Measurements from ENCODE around the gene ADARB2. TPM values are rescaled to one million over a fixed set of nuclear protein-coding genes. Genes with fewer than 3 reads are reported as not detected.

ADARB2 gene
- total RNA-seq, 4 donors from 2014 or later: 2.0 to 9.9 (median 5.1) TPM

DNA sequence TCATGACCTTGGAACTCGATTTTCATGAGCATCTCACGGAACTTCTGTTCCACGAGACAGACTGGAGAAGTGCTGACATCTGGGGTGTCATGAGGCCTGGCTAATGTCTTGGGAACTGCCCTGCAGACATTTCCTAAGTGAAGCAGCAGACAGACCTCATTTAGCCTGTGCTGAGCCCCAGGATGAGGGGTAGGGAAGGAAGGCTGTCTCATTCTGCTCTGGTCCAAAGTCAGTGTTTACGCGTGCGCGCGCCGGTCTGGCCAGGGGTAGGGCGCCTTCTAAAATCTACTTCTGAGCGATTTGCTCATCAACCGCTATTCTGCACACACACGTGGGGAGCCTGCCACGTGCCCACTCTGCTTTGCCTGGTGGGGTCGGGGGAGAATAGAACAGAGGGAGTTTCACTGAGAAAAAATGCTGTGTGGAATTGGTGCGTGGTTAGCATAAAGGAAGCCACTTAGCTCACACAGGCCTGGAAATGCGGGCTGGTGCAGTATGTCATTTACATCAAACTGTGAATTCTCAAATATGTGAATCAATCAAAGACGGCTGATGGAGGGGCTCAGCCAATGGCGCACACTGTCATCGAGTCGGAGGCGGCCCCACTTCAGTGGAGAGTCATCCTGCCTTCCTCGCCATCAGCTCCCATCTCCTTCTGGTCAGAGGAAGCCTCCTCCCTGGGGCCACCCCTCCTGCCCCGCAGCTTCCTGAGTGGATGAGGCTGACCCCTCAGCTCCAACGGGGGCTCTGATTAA, 335.1 kb downstream of the ADARB2 start:
- no peak overlapping the region for H3K27ac ChIP-seq
- H3K36me3 ChIP-seq: no peaks in the 10 kb centered on the region
- peak in 1 of 3 donors; percentile 21 for DNase-seq
- H3K4me1 ChIP-seq: no peaks in the 10 kb centered on the region
- TF ChIP-seq, protein P1, sequence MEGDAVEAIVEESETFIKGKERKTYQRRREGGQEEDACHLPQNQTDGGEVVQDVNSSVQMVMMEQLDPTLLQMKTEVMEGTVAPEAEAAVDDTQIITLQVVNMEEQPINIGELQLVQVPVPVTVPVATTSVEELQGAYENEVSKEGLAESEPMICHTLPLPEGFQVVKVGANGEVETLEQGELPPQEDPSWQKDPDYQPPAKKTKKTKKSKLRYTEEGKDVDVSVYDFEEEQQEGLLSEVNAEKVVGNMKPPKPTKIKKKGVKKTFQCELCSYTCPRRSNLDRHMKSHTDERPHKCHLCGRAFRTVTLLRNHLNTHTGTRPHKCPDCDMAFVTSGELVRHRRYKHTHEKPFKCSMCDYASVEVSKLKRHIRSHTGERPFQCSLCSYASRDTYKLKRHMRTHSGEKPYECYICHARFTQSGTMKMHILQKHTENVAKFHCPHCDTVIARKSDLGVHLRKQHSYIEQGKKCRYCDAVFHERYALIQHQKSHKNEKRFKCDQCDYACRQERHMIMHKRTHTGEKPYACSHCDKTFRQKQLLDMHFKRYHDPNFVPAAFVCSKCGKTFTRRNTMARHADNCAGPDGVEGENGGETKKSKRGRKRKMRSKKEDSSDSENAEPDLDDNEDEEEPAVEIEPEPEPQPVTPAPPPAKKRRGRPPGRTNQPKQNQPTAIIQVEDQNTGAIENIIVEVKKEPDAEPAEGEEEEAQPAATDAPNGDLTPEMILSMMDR (IDR thresholded peaks at IDR 0.05): no peak
- TF ChIP-seq POLR2A (IDR thresholded peaks at IDR 0.05): no peak
- H3K27me3 ChIP-seq: no peaks in the 10 kb centered on the region
- no peaks in the 10 kb centered on the region for H3K9me3 ChIP-seq
- no peak overlapping the region for H3K4me3 ChIP-seq

DNA sequence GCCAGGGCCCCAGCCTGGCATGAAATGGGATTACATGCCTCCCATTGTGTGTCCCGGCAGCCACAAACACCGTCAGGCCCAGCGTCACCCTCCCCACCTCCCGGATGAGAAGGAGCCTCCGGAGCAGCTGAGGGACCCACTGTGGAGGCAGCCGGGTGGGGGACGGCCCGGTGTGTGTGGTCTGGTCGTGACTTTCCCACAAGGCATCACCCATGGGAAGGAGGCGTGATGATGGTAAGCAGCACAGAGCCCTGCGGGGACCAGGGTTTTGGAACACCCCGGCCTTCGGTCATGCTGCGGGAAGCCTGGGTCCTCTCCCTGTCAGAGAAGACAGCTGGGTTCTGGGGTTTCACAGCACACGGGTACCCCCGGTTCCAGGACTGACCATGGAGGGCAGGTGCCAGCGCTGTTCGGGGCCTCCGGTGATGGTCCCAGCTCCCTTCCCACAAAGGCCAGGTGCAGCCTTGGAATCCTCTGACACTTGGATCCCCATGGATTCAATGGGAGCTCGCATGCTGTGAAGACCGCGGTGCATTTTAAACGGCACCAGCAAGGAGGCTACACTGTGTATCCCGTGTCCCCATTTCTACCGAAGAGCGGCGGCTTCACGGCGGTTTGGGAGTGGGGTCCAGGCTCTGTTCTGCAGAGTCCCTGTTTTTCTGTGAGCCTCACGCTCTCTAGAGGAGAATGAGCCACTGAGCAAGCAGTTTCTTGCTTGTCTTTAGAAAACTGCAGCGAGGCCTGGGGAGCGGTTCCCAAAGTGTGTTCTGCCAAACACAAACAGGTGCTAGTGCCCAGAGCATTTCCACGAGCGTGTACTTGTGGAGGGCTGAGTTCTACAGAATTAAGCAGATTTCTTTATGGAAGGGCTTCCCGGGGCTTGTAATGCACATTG, 336.0 kb downstream of the ADARB2 start:
- Histone ChIP-seq H3K27ac (no peak overlapping the region), H3K27me3 (no peaks in the 10 kb centered on the region)
- TF ChIP-seq POLR2A (IDR thresholded peaks at IDR 0.05): no peak
- TF ChIP-seq, protein P1 (IDR thresholded peaks at IDR 0.05): no peak

DNA sequence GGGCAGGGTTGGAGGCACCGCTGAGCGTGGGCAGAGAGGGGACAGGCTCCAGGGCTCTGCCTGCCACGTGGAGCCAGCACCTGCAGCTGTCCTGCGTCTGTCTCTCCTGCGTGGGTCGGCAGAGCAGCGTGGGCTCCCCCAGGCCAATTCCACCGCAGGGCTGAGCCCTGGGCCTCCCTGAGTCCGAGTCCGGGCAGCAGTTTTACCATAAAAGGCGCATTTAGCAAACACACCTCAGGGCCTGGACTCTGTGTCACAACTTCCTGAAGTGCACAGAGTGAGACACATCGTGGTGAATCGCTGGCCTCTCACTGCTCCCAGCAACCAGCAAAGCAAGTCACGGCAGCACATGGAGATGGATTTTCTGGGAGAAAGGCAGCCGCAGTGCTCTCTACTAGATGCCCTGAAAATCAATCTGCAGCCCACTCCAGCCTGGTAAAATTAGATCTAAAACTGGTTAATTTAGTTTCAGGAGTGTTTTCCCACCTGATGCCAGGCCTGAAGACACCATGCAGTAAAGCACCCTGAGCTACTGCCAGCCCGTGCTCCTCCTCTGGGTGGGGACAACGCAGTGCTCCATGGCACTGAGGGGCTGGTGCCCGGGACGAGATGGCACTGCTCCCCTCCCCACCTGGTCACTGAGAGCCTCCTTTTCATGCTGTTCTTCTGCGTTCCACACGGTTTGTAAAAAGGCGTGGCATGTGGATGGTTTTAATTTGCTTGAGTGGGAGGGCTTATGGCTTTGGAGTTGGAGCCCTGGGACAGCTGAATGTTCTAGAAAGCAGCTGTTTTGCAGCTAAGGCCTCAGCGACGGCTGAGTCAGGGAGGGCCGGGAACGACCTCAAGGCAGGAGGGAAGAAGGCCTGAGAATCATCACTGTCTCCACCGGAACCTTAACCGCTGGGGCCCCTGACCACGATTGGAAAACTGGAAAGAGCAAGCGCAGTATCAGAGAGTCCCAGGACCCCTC, 336.9 kb downstream of the ADARB2 start:
- Histone ChIP-seq H3K4me1 (no peaks in the 10 kb centered on the region), H3K4me3 (no peak overlapping the region), H3K9me3 (no peaks in the 10 kb centered on the region), H3K27ac (no peak overlapping the region), H3K36me3 (no peaks in the 10 kb centered on the region), H3K27me3 (no peaks in the 10 kb centered on the region)
- DNase-seq: peak in 1 of 3 donors; percentile 23
- TF ChIP-seq POLR2A (IDR thresholded peaks at IDR 0.05): no peak
- TF ChIP-seq, protein P1 (IDR thresholded peaks at IDR 0.05): no peak

More for the DNA sequence above, 336.0 kb downstream of the ADARB2 start:
- DNase-seq: peak in 2 of 3 donors; percentile 8 to 38
- no peaks in the 10 kb centered on the region for H3K4me1 ChIP-seq
- no peak overlapping the region for H3K4me3 ChIP-seq
- no peaks in the 10 kb centered on the region for H3K36me3 ChIP-seq
- H3K9me3 ChIP-seq: no peaks in the 10 kb centered on the region

DNA sequence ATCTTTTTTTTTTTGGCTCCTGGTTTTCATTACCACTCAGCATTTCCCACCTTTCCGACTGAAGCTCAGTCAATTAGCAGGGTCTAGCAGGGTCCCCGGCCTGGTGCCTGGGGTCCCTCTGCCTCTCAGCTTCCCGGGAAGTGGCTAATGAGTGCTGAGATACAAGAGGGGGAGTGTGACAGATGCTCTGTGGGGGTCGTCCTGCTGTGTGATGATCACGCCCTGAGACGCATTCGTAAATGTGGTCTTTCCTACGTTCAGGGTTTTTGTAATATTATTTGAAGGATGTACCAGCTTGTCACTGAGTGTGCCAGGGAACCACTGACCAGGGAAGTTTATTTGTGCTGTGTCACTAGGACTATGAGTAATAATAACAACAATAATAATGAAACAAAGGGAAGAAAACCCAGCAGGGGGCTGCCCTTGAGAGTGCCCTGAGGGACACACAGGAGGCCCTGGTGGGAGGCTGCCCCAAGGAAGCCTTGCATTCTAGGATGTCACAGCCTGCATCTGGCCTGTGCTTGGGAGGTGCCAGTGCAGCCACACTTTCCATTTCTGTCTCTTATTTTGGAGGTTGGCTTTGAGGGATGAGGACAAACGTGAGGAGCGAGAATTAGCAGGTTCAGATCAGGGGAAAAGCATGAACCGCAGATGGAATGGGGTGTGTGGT, 337.8 kb downstream of the ADARB2 start:
- no peaks in the 10 kb centered on the region for H3K4me1 ChIP-seq
- TF ChIP-seq, protein P1 (IDR thresholded peaks at IDR 0.05): no peak
- no peak for TF ChIP-seq POLR2A (IDR thresholded peaks at IDR 0.05)
- H3K4me3 ChIP-seq: no peak overlapping the region
- H3K36me3 ChIP-seq: no peaks in the 10 kb centered on the region
- no peak overlapping the region for H3K27ac ChIP-seq
- H3K27me3 ChIP-seq: no peaks in the 10 kb centered on the region
- DNase-seq: peak in 2 of 3 donors; percentile 11 to 18
- H3K9me3 ChIP-seq: no peaks in the 10 kb centered on the region

Data from Peyer's patch (tissue), 4 donors.